Measurements from ENCODE around the gene EGFL7.
"Not testable (repeated sequence)": the region's sequence is repeated elsewhere in the genome, so short reads cannot be mapped to it uniquely, and the experiment has no call there.

EGFL7 gene

DNA sequence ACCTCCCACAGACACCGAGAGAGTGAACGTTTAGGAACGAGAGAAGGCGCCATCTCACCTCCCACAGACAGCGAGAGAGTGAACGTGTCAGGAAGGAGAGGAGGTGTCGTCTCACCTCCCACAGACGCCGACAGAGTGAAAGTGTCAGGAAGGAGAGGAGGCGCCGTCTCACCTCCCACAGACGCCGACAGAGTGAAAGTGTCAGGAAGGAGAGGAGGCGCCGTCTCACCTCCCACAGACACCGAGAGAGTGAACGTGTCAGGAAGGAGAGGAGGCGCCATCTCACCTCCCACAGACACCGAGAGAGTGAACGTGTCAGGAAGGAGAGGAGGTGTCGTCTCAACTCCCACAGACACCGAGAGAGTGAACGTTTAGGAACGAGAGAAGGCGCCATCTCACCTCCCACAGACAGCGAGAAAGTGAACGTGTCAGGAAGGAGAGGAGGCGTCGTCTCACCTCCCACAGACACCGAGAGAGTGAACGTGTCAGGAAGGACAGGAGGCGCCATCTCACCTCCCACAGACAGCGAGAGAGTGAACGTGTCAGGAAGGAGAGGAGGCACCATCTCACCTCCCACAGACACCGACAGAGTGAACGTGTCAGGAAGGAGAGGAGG lies 30.1 kb upstream of the EGFL7 start:
- not testable (repeated sequence) for H3K36me3 ChIP-seq (ENCODE audit: insufficient read depth, low read length); H3K27me3 ChIP-seq (ENCODE audit: insufficient read depth, low read length); H3K27ac ChIP-seq (ENCODE audit: low read depth, low read length); H3K79me2 ChIP-seq (ENCODE audit: control insufficient read depth, insufficient read depth, low read length, unreplicated experiment); H3K4me3 ChIP-seq (ENCODE audit: low read depth, low read length); H3K4me1 ChIP-seq (ENCODE audit: control insufficient read depth, insufficient read depth, low read length, unreplicated experiment); H2AFZ ChIP-seq (ENCODE audit: low read length, unreplicated experiment)

DNA sequence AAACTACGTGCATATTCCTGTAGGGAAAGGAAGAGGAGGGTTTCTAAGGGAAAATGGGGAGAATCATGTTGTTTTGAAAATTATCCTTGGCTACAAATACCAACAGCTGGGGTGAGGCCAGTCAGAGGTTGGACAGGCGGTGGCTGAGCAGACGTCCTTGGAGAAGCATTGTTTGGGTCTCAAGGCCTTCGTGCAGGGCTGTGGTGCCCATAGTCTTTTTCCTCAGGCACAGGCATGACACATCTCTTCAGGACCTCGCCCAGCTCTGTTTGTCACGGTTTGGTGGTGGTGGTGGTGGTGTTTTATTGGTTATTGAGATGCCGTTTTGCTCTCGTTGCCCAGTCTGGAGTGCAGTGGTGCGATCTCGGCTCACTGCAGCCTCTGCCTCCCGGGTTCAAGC lies 27.8 kb upstream of the EGFL7 start:
- Histone ChIP-seq H3K36me3 (ENCODE audit: insufficient read depth, low read length) (no peaks in the 10 kb centered on the region), H3K79me2 (ENCODE audit: control insufficient read depth, insufficient read depth, low read length, unreplicated experiment) (no peaks in the 10 kb centered on the region), H3K27ac (ENCODE audit: low read depth, low read length) (no peak overlapping the region), H3K4me1 (ENCODE audit: control insufficient read depth, insufficient read depth, low read length, unreplicated experiment) (no peaks in the 10 kb centered on the region), H3K4me3 (ENCODE audit: low read depth, low read length) (no peak overlapping the region), H2AFZ (ENCODE audit: low read length, unreplicated experiment) (no peak overlapping the region), H3K27me3 (ENCODE audit: insufficient read depth, low read length) (no peaks in the 10 kb centered on the region)

DNA sequence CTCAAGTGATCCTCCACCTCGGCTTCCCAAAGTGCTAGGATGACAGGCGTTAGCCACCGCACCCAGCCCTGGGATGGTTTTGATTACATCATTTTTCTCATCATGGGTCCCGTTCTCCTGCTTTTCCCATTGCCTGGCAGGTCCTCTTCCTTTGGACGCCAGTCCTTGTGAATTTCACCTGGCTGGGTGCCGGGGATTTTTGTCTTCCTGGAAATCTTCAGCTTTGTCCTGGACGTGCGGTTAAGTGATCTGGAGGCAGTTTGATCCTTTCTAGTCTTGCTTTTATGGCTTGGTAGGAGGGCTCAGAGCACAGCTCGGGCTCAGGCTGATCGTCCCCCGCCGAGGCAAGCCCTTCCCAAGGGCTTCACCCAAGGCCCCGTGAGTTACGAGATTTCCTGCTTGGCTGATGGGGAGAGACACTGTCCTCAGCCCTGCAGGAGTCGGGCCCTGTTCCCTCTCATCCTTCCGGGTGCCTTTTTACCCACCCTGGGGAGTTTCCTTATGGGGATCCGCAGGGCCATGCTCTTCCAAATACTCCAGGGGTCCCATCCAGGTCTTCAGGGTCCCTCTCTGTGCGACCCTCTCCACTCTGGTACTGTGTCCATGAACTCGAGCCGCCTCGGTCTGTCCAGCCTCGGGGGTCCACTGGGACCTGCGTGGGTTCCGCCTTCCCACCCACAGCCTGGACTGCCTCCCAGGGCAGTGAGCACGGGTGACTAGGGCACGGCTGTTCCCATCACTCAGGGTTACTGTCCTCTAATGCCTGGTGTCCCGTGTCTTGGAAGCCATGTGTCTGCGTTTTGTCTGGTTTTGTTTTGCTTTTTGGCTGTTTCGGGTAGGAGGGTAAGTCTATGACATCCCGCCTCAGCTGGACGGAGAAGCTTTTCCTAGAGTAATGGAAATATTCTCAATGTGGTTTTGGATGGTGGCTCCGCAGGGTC lies 22.3 kb upstream of the EGFL7 start:
- no peak overlapping the region for H2AFZ ChIP-seq (ENCODE audit: low read length, unreplicated experiment)
- no peaks in the 10 kb centered on the region for H3K27me3 ChIP-seq (ENCODE audit: insufficient read depth, low read length)
- no peak overlapping the region for H3K27ac ChIP-seq (ENCODE audit: low read depth, low read length)
- no peaks in the 10 kb centered on the region for H3K36me3 ChIP-seq (ENCODE audit: insufficient read depth, low read length)
- H3K79me2 ChIP-seq (ENCODE audit: control insufficient read depth, insufficient read depth, low read length, unreplicated experiment) = no peaks in the 10 kb centered on the region
- H3K4me3 ChIP-seq (ENCODE audit: low read depth, low read length) = no peak overlapping the region
- peaks cover 16% of the 10 kb centered on the region for H3K4me1 ChIP-seq (ENCODE audit: control insufficient read depth, insufficient read depth, low read length, unreplicated experiment)

DNA sequence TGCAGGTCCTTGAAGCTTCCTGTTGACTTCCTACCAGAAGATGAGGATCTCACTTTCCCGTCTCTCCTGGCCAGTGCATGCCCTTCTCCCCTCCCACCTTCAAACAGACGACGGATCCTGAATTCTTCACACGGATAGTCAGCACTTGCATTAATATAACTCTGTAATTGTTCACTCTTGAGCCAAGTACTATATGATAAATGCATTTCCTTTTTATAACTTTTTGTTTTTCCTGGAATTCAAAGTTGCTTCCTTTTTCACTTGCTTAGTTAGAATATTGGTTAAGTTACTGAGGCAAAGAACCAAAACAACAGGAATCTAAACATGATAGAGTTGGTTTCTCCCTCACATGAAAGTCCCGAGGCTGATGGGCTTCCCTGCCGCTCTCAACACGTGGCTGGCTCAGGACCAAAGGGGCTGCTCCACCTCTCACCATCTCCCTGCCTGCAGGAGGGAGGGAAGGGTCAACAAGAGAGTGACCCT lies 20.2 kb upstream of the EGFL7 start:
- H3K27me3 ChIP-seq (ENCODE audit: insufficient read depth, low read length) = no peaks in the 10 kb centered on the region
- no peaks in the 10 kb centered on the region for H3K36me3 ChIP-seq (ENCODE audit: insufficient read depth, low read length)
- H3K4me1 ChIP-seq (ENCODE audit: control insufficient read depth, insufficient read depth, low read length, unreplicated experiment) = peaks cover 16% of the 10 kb centered on the region
- no peaks in the 10 kb centered on the region for H3K79me2 ChIP-seq (ENCODE audit: control insufficient read depth, insufficient read depth, low read length, unreplicated experiment)
- H3K27ac ChIP-seq (ENCODE audit: low read depth, low read length) = no peak overlapping the region
- no peak overlapping the region for H2AFZ ChIP-seq (ENCODE audit: low read length, unreplicated experiment)
- H3K4me3 ChIP-seq (ENCODE audit: low read depth, low read length) = no peak overlapping the region

DNA sequence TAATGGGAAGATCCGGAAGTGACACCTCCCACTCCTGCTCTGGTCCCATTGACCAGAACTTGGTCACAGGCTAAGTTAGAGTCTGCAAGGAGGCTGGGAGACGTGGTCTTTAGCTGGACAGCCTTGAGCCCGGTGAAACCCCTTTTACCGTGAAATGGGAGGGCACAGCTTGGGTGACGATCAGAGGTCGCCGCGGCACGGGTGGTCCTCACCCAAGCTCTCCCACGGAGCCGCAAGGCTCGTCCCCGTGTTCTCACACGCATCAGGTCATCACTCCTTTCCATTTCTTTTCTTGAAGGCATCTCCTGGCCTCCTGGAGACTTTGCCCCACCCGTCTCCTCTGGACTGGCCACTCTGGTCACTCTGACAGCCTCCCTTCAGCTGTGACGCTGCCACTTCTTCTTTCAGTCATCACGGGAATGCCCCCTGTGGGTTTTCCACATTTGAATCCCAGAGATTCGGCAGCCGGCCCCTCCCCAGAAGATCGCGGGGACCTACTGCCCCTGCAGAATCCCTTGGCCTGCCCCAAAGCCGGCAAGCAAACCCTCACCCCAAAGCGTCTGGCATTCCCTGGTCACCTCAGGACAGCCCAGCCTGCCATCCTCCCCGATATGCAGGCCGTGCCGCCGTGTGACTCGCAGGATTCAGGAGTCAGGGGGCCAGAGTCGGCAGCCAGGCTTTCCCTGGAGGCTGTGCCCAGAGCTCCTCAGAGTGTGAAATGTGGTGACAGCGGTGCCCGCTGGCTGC lies 18.9 kb upstream of the EGFL7 start:
- H3K36me3 ChIP-seq (ENCODE audit: insufficient read depth, low read length) = no peaks in the 10 kb centered on the region
- H2AFZ ChIP-seq (ENCODE audit: low read length, unreplicated experiment) = no peak overlapping the region
- no peak overlapping the region for H3K4me3 ChIP-seq (ENCODE audit: low read depth, low read length)
- H3K27ac ChIP-seq (ENCODE audit: low read depth, low read length) = no peak overlapping the region
- H3K27me3 ChIP-seq (ENCODE audit: insufficient read depth, low read length) = no peaks in the 10 kb centered on the region
- H3K79me2 ChIP-seq (ENCODE audit: control insufficient read depth, insufficient read depth, low read length, unreplicated experiment) = no peaks in the 10 kb centered on the region
- H3K4me1 ChIP-seq (ENCODE audit: control insufficient read depth, insufficient read depth, low read length, unreplicated experiment) = peaks cover 16% of the 10 kb centered on the region

DNA sequence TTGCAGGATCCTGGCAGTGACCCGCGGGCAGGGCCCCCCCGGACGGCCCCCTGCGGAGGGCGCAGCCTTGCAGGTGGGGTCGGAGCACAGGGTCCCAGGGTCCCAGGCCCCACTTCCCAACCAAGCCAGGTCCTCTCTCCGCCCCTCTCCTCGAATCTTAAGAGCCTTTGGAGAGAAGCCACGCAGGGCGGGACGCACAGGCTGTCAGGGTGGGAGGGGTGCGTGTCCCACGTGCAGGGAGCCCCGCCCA lies 18.4 kb upstream of the EGFL7 start:
- Histone ChIP-seq H2AFZ (ENCODE audit: low read length, unreplicated experiment) (no peak overlapping the region), H3K4me1 (ENCODE audit: control insufficient read depth, insufficient read depth, low read length, unreplicated experiment) (peaks cover 16% of the 10 kb centered on the region), H3K27me3 (ENCODE audit: insufficient read depth, low read length) (no peaks in the 10 kb centered on the region), H3K79me2 (ENCODE audit: control insufficient read depth, insufficient read depth, low read length, unreplicated experiment) (no peaks in the 10 kb centered on the region), H3K36me3 (ENCODE audit: insufficient read depth, low read length) (no peaks in the 10 kb centered on the region), H3K27ac (ENCODE audit: low read depth, low read length) (no peak overlapping the region), H3K4me3 (ENCODE audit: low read depth, low read length) (no peak overlapping the region)

DNA sequence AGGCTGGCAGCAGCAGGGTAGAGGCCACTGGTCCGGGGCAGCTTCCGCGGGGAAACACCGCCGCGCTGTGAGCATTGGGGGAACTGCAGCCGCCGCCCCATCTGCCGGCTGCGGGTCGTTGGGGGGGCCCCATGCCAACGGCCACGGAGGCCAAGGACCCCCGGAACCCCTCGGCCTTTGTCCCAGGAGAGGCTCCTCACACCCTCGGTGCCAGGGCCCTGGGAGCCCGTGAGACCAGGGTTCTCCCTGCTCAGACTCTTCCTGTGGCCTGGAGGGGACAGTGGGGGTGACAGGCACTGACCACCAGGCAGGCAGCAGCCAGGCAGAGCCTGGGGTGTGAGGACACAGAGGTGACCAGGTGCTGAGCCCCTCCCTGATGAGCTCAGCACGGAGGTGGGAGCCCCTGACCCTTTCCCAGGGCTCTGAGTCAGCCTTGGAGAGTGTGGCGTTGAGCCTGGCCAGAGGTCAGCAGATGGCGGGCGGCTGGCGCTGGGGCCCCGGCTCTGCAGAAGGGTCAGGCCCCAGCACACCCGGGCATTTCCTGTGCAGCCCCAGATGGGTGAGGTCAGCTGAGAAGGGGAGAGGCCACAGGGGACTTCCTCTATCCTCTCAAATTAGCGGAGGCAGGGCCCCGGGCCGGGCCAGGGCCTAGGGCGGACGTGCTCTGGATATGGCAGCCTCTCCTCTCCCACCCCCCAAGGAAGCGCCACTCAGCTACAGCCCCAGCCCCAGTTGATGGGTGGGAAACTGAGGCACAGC lies 17.9 kb upstream of the EGFL7 start:
- Histone ChIP-seq H2AFZ (ENCODE audit: low read length, unreplicated experiment) (no peak overlapping the region), H3K79me2 (ENCODE audit: control insufficient read depth, insufficient read depth, low read length, unreplicated experiment) (no peaks in the 10 kb centered on the region), H3K27me3 (ENCODE audit: insufficient read depth, low read length) (no peaks in the 10 kb centered on the region), H3K36me3 (ENCODE audit: insufficient read depth, low read length) (no peaks in the 10 kb centered on the region), H3K4me3 (ENCODE audit: low read depth, low read length) (no peak overlapping the region), H3K4me1 (ENCODE audit: control insufficient read depth, insufficient read depth, low read length, unreplicated experiment) (peaks cover 16% of the 10 kb centered on the region), H3K27ac (ENCODE audit: low read depth, low read length) (no peak overlapping the region)

DNA sequence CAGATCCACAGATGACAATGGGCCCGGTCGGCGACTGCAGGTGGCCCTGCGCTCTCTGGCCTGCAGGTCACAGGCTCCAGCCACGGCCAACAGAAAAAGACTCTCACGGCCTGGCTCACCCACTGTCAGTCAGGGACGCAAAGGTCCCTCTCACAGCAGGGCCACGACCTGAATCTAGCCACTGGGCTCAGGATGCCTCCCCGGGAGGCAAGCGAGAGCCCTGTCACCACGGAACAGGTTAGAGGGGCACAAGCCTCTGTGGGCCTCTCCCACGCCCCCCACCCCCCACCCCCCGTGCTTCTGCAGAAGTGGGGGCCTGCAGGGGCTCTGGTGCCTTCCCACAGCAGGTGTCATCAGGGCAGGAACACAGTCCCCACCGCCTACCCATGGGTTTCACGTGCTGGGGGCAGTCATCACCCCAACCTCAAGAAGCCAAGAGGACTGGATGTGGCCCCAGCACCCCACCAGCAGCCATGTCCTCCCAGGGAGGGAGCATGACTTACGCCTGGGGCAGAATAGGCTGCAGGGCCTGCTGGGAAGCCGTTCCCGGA lies 17.3 kb upstream of the EGFL7 start:
- H3K27ac ChIP-seq (ENCODE audit: low read depth, low read length) = no peak overlapping the region
- H3K4me1 ChIP-seq (ENCODE audit: control insufficient read depth, insufficient read depth, low read length, unreplicated experiment) = peaks cover 16% of the 10 kb centered on the region
- H3K79me2 ChIP-seq (ENCODE audit: control insufficient read depth, insufficient read depth, low read length, unreplicated experiment) = no peaks in the 10 kb centered on the region
- H3K27me3 ChIP-seq (ENCODE audit: insufficient read depth, low read length) = no peaks in the 10 kb centered on the region
- no peaks in the 10 kb centered on the region for H3K36me3 ChIP-seq (ENCODE audit: insufficient read depth, low read length)
- H2AFZ ChIP-seq (ENCODE audit: low read length, unreplicated experiment) = no peak overlapping the region
- H3K4me3 ChIP-seq (ENCODE audit: low read depth, low read length) = no peak overlapping the region

DNA sequence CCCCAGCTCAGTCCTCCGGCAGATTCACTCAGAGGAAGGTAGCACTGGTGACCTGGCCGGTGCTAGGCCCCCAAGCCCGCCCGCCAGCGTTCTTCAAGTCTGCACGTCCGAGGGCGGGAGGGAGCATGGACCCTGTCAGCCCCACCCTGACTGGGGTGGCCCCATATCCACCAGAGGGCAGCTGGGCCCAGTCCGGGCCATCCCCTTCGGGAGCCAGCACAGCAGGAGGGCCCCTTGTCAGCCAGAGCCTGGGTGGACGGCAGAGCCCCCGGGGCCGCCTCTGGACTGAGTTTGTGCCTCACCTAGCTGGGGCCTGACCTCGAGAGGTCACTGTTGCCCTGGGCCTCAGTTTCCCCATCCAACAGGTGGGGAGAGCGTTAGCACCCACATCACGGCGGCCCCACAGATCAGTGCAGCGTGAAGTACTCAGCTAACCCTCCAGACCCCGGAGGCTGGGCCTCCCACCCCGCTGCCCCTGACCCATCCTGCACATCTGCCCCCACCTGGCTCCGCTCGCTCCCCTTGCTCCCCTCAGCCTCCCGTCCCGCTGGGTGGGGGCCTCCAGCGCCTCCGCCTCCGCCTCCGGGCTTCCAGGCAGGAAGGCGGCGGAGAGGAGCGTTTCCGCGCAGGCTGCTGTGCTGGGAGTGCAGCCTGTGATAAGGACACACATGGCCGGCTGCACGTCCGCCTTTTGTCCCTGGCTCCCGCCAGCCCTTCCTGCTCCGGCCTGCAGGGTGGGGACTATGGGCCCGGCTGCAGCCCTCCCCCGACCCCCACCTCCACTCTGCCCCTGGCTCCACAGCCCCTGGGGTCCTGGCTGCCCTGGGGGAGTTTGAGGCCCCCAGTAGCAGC lies 16.6 kb upstream of the EGFL7 start:
- Histone ChIP-seq H2AFZ (ENCODE audit: low read length, unreplicated experiment) (no peak overlapping the region), H3K4me1 (ENCODE audit: control insufficient read depth, insufficient read depth, low read length, unreplicated experiment) (peaks cover 16% of the 10 kb centered on the region), H3K36me3 (ENCODE audit: insufficient read depth, low read length) (no peaks in the 10 kb centered on the region), H3K4me3 (ENCODE audit: low read depth, low read length) (no peak overlapping the region), H3K27me3 (ENCODE audit: insufficient read depth, low read length) (no peaks in the 10 kb centered on the region), H3K27ac (ENCODE audit: low read depth, low read length) (no peak overlapping the region), H3K79me2 (ENCODE audit: control insufficient read depth, insufficient read depth, low read length, unreplicated experiment) (no peaks in the 10 kb centered on the region)
